A673 (cell line): ENCODE data around the gene PI4K2A.

ENCODE experiments used
- CTCF ChIP-seq: fragments of 300-800, 200-600 bp; sonication (generic); conservative IDR thresholded peaks from 2 replicates; pipeline ENCODE4 v1.5.1; 2017; ENCODE audit warnings: low read depth, mild to moderate bottlenecking, antibody characterized with exemption, low read length, moderate library complexity, mixed read lengths
- EZH2 ChIP-seq: fragments of 200-600 bp; sonication (generic); IDR thresholded peaks from 2 replicates; pipeline ENCODE4 v1.6.1; 2017; ENCODE audit warnings: borderline replicate concordance, low read depth, mild to moderate bottlenecking, mixed read lengths, antibody characterized with exemption, low read length; ENCODE audit not compliant: poor library complexity, severe bottlenecking

GRCh38 chr10:97708167-97708566, 67.7 kb downstream of the PI4K2A start:
- TF ChIP-seq CTCF = no peak
- no peak for TF ChIP-seq EZH2
